GM12878 (cell line): Measurements from ENCODE around the gene POU6F2.

Experiments
- CBX3 ChIP-seq: fragments of 200-600 bp; sonication (generic); IDR thresholded peaks from 2 replicates; pipeline ENCODE4 v1.6.1; 2016; ENCODE audit warnings: low read depth, borderline replicate concordance
- CTCF ChIP-seq, 3 experiments: IDR thresholded peaks in 2 of 3; conservative IDR thresholded peaks in 1 of 3; 2 replicates each; pipeline ENCODE4 v1.5.1; 2011; ENCODE audit warnings: low read depth in 3 of 3, low read length in 3 of 3, mild to moderate bottlenecking in 3 of 3, control low read depth in 2 of 3, moderate library complexity in 2 of 3, inconsistent platforms in 1 of 3, mixed read lengths in 1 of 3; ENCODE audit not compliant: control insufficient read depth in 2 of 3, insufficient read depth in 1 of 3; ENCODE audit errors: extremely low read depth in 1 of 3
- EZH2 ChIP-seq: IDR thresholded peaks from 2 replicates; pipeline ENCODE4 v1.6.1; 2012; ENCODE audit warnings: low read depth, mild to moderate bottlenecking, control low read depth, inconsistent platforms, low read length, borderline replicate concordance; ENCODE audit not compliant: control insufficient read depth
- MTA3 ChIP-seq: IDR thresholded peaks from 2 replicates; pipeline ENCODE4 v1.6.1; 2012; ENCODE audit warnings: low read length, inconsistent platforms, borderline replicate concordance
- PBX3 ChIP-seq: IDR thresholded peaks from 2 replicates; pipeline ENCODE4 v1.6.1; 2011; ENCODE audit warnings: mild to moderate bottlenecking, low read depth, low read length, moderate library complexity; ENCODE audit not compliant: insufficient replicate concordance
- POLR2A ChIP-seq: IDR thresholded peaks from 2 replicates; pipeline ENCODE4 v1.6.1; 2011; ENCODE audit warnings: low read depth, mild to moderate bottlenecking, low read length

GRCh38 chr7:38962028-38962427 lies 15.7 kb upstream of the POU6F2 start:
- TF ChIP-seq EZH2 (no peak), CBX3 (no peak), CTCF (IDR thresholded peaks at IDR 0.05 in 2 of 3, conservative IDR thresholded peaks at IDR 0.05 in 1 of 3; ENCODE audit: control insufficient read depth in 2 of 3, extremely low read depth in 1 of 3, insufficient read depth in 1 of 3, low read depth in 3 of 3, low read length in 3 of 3) (no peak), PBX3 (no peak), POLR2A (no peak), MTA3 (no peak)
